ENCODE data around the gene ACSM4. TPM values are rescaled to one million over a fixed set of nuclear protein-coding genes. Genes with fewer than 3 reads are reported as not detected.
"Not testable (repeated sequence)": the region's sequence is repeated elsewhere in the genome, so short reads cannot be mapped to it uniquely, and the experiment has no call there.

Gene ACSM4
- total RNA-seq, 1 donor from 2014 or later, result not detected

DNA sequence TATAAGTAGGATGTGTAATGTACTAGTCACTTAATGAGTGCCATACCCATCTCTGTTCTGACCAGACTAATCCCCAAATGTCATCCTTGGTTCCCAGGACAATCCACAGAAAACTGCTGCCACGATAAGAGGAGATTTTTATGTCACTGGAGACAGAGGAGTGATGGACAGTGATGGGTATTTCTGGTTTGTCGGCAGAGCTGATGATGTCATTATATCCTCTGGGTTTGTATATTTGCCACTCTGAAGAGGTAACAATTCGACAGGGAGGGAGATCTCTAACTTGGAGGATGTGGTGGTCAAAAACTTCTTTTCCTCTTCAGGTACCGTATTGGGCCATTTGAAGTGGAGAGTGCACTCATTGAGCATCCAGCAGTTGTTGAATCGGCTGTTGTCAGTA, 20.3 kb downstream of the ACSM4 start:
- no peaks in the 10 kb centered on the region for H3K4me1 Mint-ChIP-seq (ENCODE audit: low read depth, unreplicated experiment)
- H3K27ac Mint-ChIP-seq (ENCODE audit: unreplicated experiment), result no peak overlapping the region
- DNase-seq, result no peak

DNA sequence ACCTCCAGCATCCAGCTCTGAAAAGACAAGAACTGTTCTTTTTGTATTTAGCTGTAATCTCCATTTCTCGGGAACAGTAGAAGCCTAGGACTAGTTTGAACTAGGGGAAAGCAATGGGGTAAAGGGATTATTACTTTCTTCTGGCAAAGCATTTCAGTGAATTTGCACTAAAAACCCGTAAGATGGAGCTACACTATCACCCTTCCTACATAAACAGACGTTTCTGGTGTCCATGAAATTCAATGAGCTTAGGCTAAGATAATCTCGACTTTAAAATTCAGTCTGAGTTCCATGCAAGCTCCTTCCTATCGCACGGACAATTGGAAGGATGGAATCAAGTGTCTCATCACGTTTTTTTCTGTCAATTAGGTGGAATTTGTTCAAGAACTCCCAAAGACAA, 24.0 kb downstream of the ACSM4 start:
- Mint-ChIP-seq H3K4me3 (ENCODE audit: unreplicated experiment) (no peak overlapping the region), H3K27ac (ENCODE audit: unreplicated experiment) (no peak overlapping the region), H3K9me3 (ENCODE audit: unreplicated experiment) (peaks cover 4% of the 10 kb centered on the region), H3K27me3 (ENCODE audit: unreplicated experiment) (no peaks in the 10 kb centered on the region), H3K36me3 (ENCODE audit: unreplicated experiment) (peaks cover 14% of the 10 kb centered on the region), H3K4me1 (ENCODE audit: low read depth, unreplicated experiment) (no peaks in the 10 kb centered on the region)
- DNase-seq, result no peak
- TF ChIP-seq CTCF (IDR thresholded peaks at IDR 0.05; ENCODE audit: partially characterized antibody, unreplicated experiment), result no peak

More for the DNA sequence above, 20.3 kb downstream of the ACSM4 start:
- Mint-ChIP-seq H3K27me3 (ENCODE audit: unreplicated experiment) (no peaks in the 10 kb centered on the region), H3K36me3 (ENCODE audit: unreplicated experiment) (peaks cover 5% of the 10 kb centered on the region), H3K4me3 (ENCODE audit: unreplicated experiment) (no peak overlapping the region), H3K9me3 (ENCODE audit: unreplicated experiment) (no peaks in the 10 kb centered on the region)
- TF ChIP-seq CTCF (IDR thresholded peaks at IDR 0.05; ENCODE audit: partially characterized antibody, unreplicated experiment), result no peak

GRCh38 chr12:7337790-7338189, 33.9 kb downstream of the ACSM4 start:
- not testable (repeated sequence) for DNase-seq; H3K4me1 Mint-ChIP-seq (ENCODE audit: low read depth, unreplicated experiment); H3K9me3 Mint-ChIP-seq (ENCODE audit: unreplicated experiment); H3K36me3 Mint-ChIP-seq (ENCODE audit: unreplicated experiment); H3K27ac Mint-ChIP-seq (ENCODE audit: unreplicated experiment); H3K27me3 Mint-ChIP-seq (ENCODE audit: unreplicated experiment); H3K4me3 Mint-ChIP-seq (ENCODE audit: unreplicated experiment)

DNA sequence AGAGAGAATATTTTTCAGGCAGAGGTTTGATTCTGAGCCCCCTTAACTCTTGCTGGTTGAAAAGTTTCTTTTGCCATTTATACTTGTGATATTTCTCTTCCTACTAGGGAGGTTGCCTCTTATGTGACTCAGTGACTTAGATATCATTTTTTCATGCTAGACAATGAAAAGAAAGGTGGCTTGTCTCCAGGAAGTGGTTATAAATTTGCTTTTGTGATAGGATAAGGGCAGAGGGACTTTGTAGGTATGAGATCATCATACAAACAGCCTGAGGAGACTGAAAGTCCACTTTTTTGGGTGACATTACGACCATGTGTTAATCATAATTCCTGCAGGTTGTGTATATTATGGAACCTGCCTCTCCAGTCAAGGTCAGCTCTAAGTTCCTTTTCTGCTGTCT, 35.8 kb downstream of the ACSM4 start:
- Mint-ChIP-seq H3K27me3 (ENCODE audit: unreplicated experiment) (no peaks in the 10 kb centered on the region), H3K27ac (ENCODE audit: unreplicated experiment) (no peak overlapping the region), H3K9me3 (ENCODE audit: unreplicated experiment) (peaks cover 3% of the 10 kb centered on the region), H3K4me3 (ENCODE audit: unreplicated experiment) (no peak overlapping the region), H3K4me1 (ENCODE audit: low read depth, unreplicated experiment) (no peaks in the 10 kb centered on the region), H3K36me3 (ENCODE audit: unreplicated experiment) (peaks cover 9% of the 10 kb centered on the region)
- TF ChIP-seq CTCF (IDR thresholded peaks at IDR 0.05; ENCODE audit: partially characterized antibody, unreplicated experiment), result no peak
- DNase-seq, result no peak

DNA sequence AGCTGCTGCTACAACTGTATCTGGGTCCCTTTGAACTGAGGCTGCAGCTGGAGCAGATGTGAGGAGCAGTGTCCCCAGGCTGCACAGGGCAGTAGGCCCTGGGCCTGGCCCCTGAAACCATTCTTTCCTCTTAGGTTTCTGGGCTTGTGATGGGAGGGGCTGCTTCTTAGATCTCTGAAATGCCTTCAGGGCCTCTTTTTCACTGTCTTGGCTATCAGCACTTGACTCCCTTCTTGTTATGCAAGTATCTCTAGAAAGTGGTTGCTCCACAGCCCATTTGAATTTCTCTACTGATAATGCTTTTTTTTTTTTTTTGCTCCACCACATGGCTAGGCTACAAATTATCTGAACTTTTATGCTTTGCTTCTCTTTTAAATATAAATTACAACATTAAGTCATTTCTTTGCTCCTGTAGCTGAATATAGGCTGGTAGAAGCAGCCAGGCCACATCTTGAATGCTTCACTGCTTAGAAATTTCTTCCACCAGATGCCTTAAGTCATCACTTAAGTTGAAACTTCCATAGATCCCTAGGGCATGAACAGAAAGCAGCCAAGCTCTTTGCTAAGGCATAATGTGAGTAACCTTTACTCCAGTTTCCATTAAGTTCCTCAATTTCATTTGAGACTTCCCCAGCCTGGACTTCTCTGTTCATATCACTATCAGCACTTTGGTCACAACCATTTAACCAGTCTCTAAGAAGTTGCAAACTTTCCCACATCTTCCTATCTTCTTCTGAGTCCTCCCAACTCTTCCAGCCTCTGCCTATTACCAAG, 41.1 kb downstream of the ACSM4 start:
- Mint-ChIP-seq H3K27me3 (ENCODE audit: unreplicated experiment) (no peaks in the 10 kb centered on the region), H3K4me1 (ENCODE audit: low read depth, unreplicated experiment) (no peaks in the 10 kb centered on the region), H3K9me3 (ENCODE audit: unreplicated experiment) (peaks cover 3% of the 10 kb centered on the region), H3K27ac (ENCODE audit: unreplicated experiment) (no peak overlapping the region), H3K36me3 (ENCODE audit: unreplicated experiment) (peaks cover 19% of the 10 kb centered on the region), H3K4me3 (ENCODE audit: unreplicated experiment) (no peak overlapping the region)
- TF ChIP-seq CTCF (IDR thresholded peaks at IDR 0.05; ENCODE audit: partially characterized antibody, unreplicated experiment), result no peak
- no peak for DNase-seq
